GM21423 (cell line): ENCODE measurements around the gene ZNF217.
"Not testable (repeated sequence)": the region's sequence is repeated elsewhere in the genome, so short reads cannot be mapped to it uniquely, and the experiment has no call there.

Experiments used
- ATAC-seq: cut with Tn5 transposase; IDR thresholded peaks from one replicate; pipeline ENCODE4 v1.9.1; 2021; ENCODE audit warnings: mild to moderate bottlenecking, moderate library complexity; ENCODE audit not compliant: unreplicated experiment

The ZNF217 gene

GRCh38 chr20:53569606-53570307, 23.9 kb downstream of the ZNF217 start:
- ATAC-seq, result no peak

- no peak for ATAC-seq
Measured at GRCh38 chr20:53569005-53569404, 24.6 kb downstream of the ZNF217 start.

- no peak for ATAC-seq
Measured at GRCh38 chr20:53568351-53568750, 25.3 kb downstream of the ZNF217 start.

GRCh38 chr20:53567379-53567917, 26.2 kb downstream of the ZNF217 start:
- no peak for ATAC-seq

- not testable (repeated sequence) for ATAC-seq
Measured at GRCh38 chr20:53566623-53567022, 27.0 kb downstream of the ZNF217 start.

- no peak for ATAC-seq
Measured at GRCh38 chr20:53565254-53565653, 28.4 kb downstream of the ZNF217 start.

GRCh38 chr20:53562104-53562764, 31.4 kb downstream of the ZNF217 start:
- ATAC-seq, result not testable (repeated sequence)

GRCh38 chr20:53561505-53561904, 32.1 kb downstream of the ZNF217 start:
- ATAC-seq, result no peak

GRCh38 chr20:53559816-53560215, 33.8 kb downstream of the ZNF217 start:
- ATAC-seq, result no peak

- no peak for ATAC-seq
Measured at GRCh38 chr20:53557130-53557529, 36.5 kb downstream of the ZNF217 start.

- ATAC-seq, result no peak
Measured at GRCh38 chr20:53556267-53556897, 37.3 kb downstream of the ZNF217 start.

- no peak for ATAC-seq
Measured at GRCh38 chr20:53555816-53556215, 37.8 kb downstream of the ZNF217 start.

GRCh38 chr20:53555081-53555480, 38.6 kb downstream of the ZNF217 start:
- no peak for ATAC-seq

- ATAC-seq, result not testable (repeated sequence)
Measured at GRCh38 chr20:53552572-53552893, 41.1 kb downstream of the ZNF217 start.

- not testable (repeated sequence) for ATAC-seq
Measured at GRCh38 chr20:53551719-53552571, 41.7 kb downstream of the ZNF217 start.

- no peak for ATAC-seq
Measured at GRCh38 chr20:53550280-53551187, 43.1 kb downstream of the ZNF217 start.

- no peak for ATAC-seq
Measured at GRCh38 chr20:53547664-53548239, 45.9 kb downstream of the ZNF217 start.

- no peak for ATAC-seq
Measured at GRCh38 chr20:53539516-53539915, 54.1 kb downstream of the ZNF217 start.

GRCh38 chr20:53536382-53536781, 57.3 kb downstream of the ZNF217 start:
- not testable (repeated sequence) for ATAC-seq

GRCh38 chr20:53535878-53536277, 57.8 kb downstream of the ZNF217 start:
- ATAC-seq, result no peak
